HL-60 (cell line): ENCODE results near the gene PUS1.

ENCODE experiments used
- DNase-seq, 2 experiments: peaks; one replicate each; pipeline ENCODE4 v3.0.0-alpha.2; 2010 to 2020; ENCODE audit warnings: low read depth in 1 of 2, low spot score in 1 of 2
- H3K27ac ChIP-seq: fragments of 250-450 bp; sonication (Bioruptor Pico); replicated peaks from 2 replicates; pipeline ENCODE4 v1.5.1; 2020; ENCODE audit warnings: mild to moderate bottlenecking, moderate library complexity
- H3K27me3 ChIP-seq: fragments of 250-450 bp; sonication (Bioruptor Pico); 2 replicates; pipeline ENCODE4 v1.5.1; 2021; ENCODE audit warnings: mild to moderate bottlenecking, moderate library complexity; ENCODE audit not compliant: insufficient read depth, poor library complexity, severe bottlenecking
- H3K4me3 ChIP-seq: replicated peaks from 2 replicates; pipeline ENCODE4 v1.5.1; 2011; ENCODE audit warnings: mild to moderate bottlenecking, control low read depth, low read length; ENCODE audit not compliant: insufficient read depth
- GABPA ChIP-seq: IDR thresholded peaks from 2 replicates; pipeline ENCODE4 v1.6.1; 2012; ENCODE audit warnings: low read depth
- POLR2AphosphoS5 ChIP-seq: IDR thresholded peaks from 2 replicates; pipeline ENCODE4 v1.6.1; 2012; ENCODE audit warnings: low read depth
- REST ChIP-seq: IDR thresholded peaks from 2 replicates; pipeline ENCODE4 v1.6.1; 2012; ENCODE audit warnings: low read depth; ENCODE audit not compliant: insufficient replicate concordance
- SPI1 ChIP-seq: IDR thresholded peaks from 2 replicates; pipeline ENCODE4 v1.6.1; 2012; ENCODE audit warnings: low read depth, mild to moderate bottlenecking, borderline replicate concordance
- TF ChIP-seq, protein P1 (sequence below): IDR thresholded peaks from one replicate; pipeline ENCODE4 v1.5.1; 2011; ENCODE audit warnings: low read length, control low read depth, inconsistent platforms; ENCODE audit not compliant: insufficient read depth

Gene PUS1

GRCh38 chr12:131915823-131916222, 13.3 kb upstream of the PUS1 start:
- Histone ChIP-seq H3K4me3 (no peak overlapping the region), H3K27me3 (no peaks in the 10 kb centered on the region), H3K27ac (no peak overlapping the region)
- no peak for DNase-seq
- TF ChIP-seq, protein P1, sequence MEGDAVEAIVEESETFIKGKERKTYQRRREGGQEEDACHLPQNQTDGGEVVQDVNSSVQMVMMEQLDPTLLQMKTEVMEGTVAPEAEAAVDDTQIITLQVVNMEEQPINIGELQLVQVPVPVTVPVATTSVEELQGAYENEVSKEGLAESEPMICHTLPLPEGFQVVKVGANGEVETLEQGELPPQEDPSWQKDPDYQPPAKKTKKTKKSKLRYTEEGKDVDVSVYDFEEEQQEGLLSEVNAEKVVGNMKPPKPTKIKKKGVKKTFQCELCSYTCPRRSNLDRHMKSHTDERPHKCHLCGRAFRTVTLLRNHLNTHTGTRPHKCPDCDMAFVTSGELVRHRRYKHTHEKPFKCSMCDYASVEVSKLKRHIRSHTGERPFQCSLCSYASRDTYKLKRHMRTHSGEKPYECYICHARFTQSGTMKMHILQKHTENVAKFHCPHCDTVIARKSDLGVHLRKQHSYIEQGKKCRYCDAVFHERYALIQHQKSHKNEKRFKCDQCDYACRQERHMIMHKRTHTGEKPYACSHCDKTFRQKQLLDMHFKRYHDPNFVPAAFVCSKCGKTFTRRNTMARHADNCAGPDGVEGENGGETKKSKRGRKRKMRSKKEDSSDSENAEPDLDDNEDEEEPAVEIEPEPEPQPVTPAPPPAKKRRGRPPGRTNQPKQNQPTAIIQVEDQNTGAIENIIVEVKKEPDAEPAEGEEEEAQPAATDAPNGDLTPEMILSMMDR = no peak
- TF ChIP-seq REST (no peak), POLR2AphosphoS5 (no peak), GABPA (no peak), SPI1 (no peak)

DNA sequence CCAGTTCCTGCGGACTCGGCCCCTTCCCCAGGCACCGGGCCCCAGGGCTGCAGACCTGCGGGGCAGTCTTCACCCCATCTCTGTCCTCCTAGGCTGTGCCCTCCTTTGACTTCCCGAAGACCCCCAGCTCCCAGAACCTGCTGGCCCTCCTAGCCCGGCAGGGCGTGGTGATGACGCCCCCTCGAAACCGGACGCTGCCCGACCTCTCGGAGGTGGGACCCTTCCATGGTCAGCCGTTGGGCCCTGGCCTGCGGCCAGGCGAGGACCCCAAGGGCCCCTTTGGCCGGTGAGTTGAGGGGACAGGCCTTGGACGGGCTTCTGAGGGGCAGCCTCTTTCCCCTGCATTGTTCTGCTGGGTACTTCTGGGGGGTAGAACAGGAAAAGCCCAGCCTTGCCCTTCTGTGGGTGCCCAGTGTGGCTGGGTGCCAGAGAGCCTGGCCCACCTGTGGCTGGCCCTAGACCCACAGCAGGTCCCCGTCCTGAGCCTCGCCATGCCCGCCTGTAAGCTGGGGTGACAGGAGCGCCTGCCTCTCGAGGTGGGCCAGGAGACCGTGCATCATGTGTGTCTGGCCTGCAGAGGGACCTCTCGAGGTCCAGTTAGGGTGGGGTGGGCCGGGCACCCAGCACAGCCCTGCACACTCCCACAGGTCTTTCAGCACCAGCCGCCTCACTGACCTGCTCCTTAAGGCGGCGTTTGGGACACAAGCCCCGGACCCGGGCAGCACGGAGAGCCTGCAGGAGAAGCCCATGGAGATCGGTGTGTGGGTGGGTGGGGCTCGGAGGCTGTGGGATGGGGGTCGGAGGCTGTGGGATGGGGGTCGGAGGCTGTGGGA, 12.6 kb upstream of the PUS1 start:
- Histone ChIP-seq H3K4me3 (no peak overlapping the region), H3K27me3 (no peaks in the 10 kb centered on the region), H3K27ac (no peak overlapping the region)
- DNase-seq = no peak
- TF ChIP-seq SPI1 = no peak

DNA sequence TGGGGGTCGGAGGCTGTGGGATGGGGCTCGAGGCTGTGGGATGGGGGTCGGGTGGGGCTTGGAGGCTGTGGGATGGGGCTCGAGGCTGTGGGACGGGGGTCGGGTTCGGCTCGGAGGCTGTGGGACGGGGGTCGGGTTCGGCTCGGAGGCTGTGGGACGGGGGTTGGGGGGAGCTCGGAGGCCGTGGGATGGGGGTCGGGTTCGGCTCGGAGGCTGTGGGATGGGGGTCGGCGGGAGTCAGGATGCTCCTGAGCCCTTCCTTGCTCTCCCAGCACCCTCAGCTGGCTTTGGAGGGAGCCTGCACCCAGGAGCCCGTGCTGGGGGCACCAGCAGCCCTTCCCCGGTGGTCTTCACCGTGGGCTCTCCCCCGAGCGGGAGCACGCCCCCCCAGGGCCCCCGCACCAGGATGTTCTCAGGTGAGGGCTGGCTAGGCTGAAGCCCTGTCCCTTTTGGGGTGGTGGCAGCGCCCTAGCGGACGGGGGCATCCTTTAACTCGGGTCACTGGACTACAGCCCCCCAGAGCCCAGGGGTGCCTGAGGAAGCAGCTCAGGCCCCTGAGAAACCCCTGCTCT, 11.9 kb upstream of the PUS1 start:
- TF ChIP-seq REST = no peak
- TF ChIP-seq, protein P1 = no peak
- no peak for TF ChIP-seq GABPA
- no peak for TF ChIP-seq POLR2AphosphoS5
- H3K4me3 ChIP-seq = no peak overlapping the region
- no peak for DNase-seq
- H3K27ac ChIP-seq = no peak overlapping the region
- no peaks in the 10 kb centered on the region for H3K27me3 ChIP-seq

- no peak for DNase-seq
- no peaks in the 10 kb centered on the region for H3K27me3 ChIP-seq
- H3K4me3 ChIP-seq = no peak overlapping the region
- TF ChIP-seq, protein P1 = no peak
- TF ChIP-seq SPI1 (no peak), POLR2AphosphoS5 (no peak), REST (no peak), GABPA (no peak)
- no peak overlapping the region for H3K27ac ChIP-seq
Observed at GRCh38 chr12:131917711-131918306, 11.3 kb upstream of the PUS1 start.
